SK-N-SH treated with all-trans-retinoic acid at 6 μM for 48 hours (cell line): ENCODE results near the gene UBASH3A.

Experiments
- ATAC-seq: fragments of 200-7000 bp; cut with Tn5 transposase; 3 replicates; pipeline ENCODE4 v1.9.1; 2020; ENCODE audit warnings: mild to moderate bottlenecking, moderate library complexity
- BACH2 ChIP-seq: fragments of 250-450 bp; sonication (Bioruptor Pico); IDR thresholded peaks from 2 replicates; pipeline ENCODE4 v1.9.0; 2021; ENCODE audit warnings: mild to moderate bottlenecking, borderline replicate concordance
- CREB5 ChIP-seq: fragments of 250-450 bp; sonication (Bioruptor Pico); IDR thresholded peaks from 2 replicates; pipeline ENCODE4 v1.5.1; 2020; ENCODE audit warnings: low read depth, mild to moderate bottlenecking, moderate library complexity
- CSRNP3 ChIP-seq: fragments of 250-450 bp; sonication (Bioruptor Pico); IDR thresholded peaks from 2 replicates; pipeline ENCODE4 v1.5.1; 2021; ENCODE audit warnings: mild to moderate bottlenecking, moderate library complexity
- ESRRG ChIP-seq: fragments of 250-450 bp; sonication (Bioruptor Pico); IDR thresholded peaks from 2 replicates; pipeline ENCODE4 v1.6.1; 2021; ENCODE audit warnings: mild to moderate bottlenecking
- ISL1 ChIP-seq: fragments of 250-450 bp; sonication (Bioruptor Pico); IDR thresholded peaks from 2 replicates; pipeline ENCODE4 v2.1.2; 2022; ENCODE audit warnings: mild to moderate bottlenecking, moderate library complexity
- OSR1 ChIP-seq: fragments of 250-450 bp; sonication (Bioruptor Pico); IDR thresholded peaks from 2 replicates; pipeline ENCODE4 v1.8.0; 2022; ENCODE audit warnings: moderate library complexity, mild to moderate bottlenecking, inconsistent platforms
- PATZ1 ChIP-seq: fragments of 250-450 bp; sonication (Bioruptor Pico); IDR thresholded peaks from 2 replicates; pipeline ENCODE4 v1.8.0; 2020; ENCODE audit warnings: mild to moderate bottlenecking, moderate library complexity, borderline replicate concordance
- POU6F1 ChIP-seq: fragments of 250-450 bp; sonication (Bioruptor Pico); IDR thresholded peaks from 2 replicates; pipeline ENCODE4 v1.8.0; 2021; ENCODE audit warnings: low read depth, mild to moderate bottlenecking, moderate library complexity, borderline replicate concordance
- PPARA ChIP-seq: fragments of 250-450 bp; sonication (Bioruptor Pico); IDR thresholded peaks from 2 replicates; pipeline ENCODE4 v1.5.0; 2020; ENCODE audit warnings: mild to moderate bottlenecking, borderline replicate concordance
- RARB ChIP-seq: fragments of 250-450 bp; sonication (Bioruptor Pico); IDR thresholded peaks from 2 replicates; pipeline ENCODE4 v1.8.0; 2021; ENCODE audit warnings: mild to moderate bottlenecking, moderate library complexity
- TCF4 ChIP-seq: fragments of 250-450 bp; sonication (Bioruptor Pico); IDR thresholded peaks from 2 replicates; pipeline ENCODE4 v1.8.0; 2021; ENCODE audit warnings: mild to moderate bottlenecking, moderate library complexity, borderline replicate concordance
- TOX ChIP-seq: fragments of 250-450 bp; sonication (Bioruptor Pico); IDR thresholded peaks from 2 replicates; pipeline ENCODE4 v1.8.0; 2021; ENCODE audit warnings: mild to moderate bottlenecking, moderate library complexity, borderline replicate concordance
- TSHZ2 ChIP-seq: fragments of 250-450 bp; sonication (Bioruptor Pico); IDR thresholded peaks from 2 replicates; pipeline ENCODE4 v1.5.0; 2020; ENCODE audit warnings: mild to moderate bottlenecking, moderate library complexity
- ZFP3 ChIP-seq: fragments of 250-450 bp; sonication (Bioruptor Pico); IDR thresholded peaks from 2 replicates; pipeline ENCODE4 v1.5.0; 2020; ENCODE audit warnings: mild to moderate bottlenecking, moderate library complexity
- ZFP30 ChIP-seq: fragments of 450-650 bp; formaldehyde crosslinking; IDR thresholded peaks from 2 replicates; pipeline ENCODE4 v1.5.0; 2022; ENCODE audit warnings: mild to moderate bottlenecking, moderate library complexity
- ZNF565 ChIP-seq: fragments of 450-650 bp; formaldehyde crosslinking; conservative IDR thresholded peaks from 2 replicates; pipeline ENCODE4 v1.5.0; 2020; ENCODE audit warnings: low read depth, mild to moderate bottlenecking, moderate library complexity
- ZNF70 ChIP-seq: fragments of 450-650 bp; formaldehyde crosslinking; IDR thresholded peaks from 2 replicates; pipeline ENCODE4 v1.5.0; 2020; ENCODE audit warnings: mild to moderate bottlenecking, moderate library complexity
- ZNF8 ChIP-seq: fragments of 450-650 bp; formaldehyde crosslinking; IDR thresholded peaks from 2 replicates; pipeline ENCODE4 v1.5.0; 2020; ENCODE audit warnings: mild to moderate bottlenecking, moderate library complexity

Gene UBASH3A

GRCh38 chr21:42448686-42449085, 45.0 kb downstream of the UBASH3A start:
- TF ChIP-seq RARB (CRISPR knock-in tag) (no peak), OSR1 (CRISPR knock-in tag) (no peak), ISL1 (CRISPR knock-in tag) (no peak), CSRNP3 (CRISPR knock-in tag) (no peak), PPARA (CRISPR knock-in tag) (no peak), ZNF565 (no peak)
- no peak for ATAC-seq

GRCh38 chr21:42451941-42452340, 48.2 kb downstream of the UBASH3A start:
- no peak for ATAC-seq
- no peak for TF ChIP-seq PATZ1
- TF ChIP-seq ZFP30 (CRISPR knock-in tag): no peak
- no peak for TF ChIP-seq TCF4 (CRISPR knock-in tag)
- no peak for TF ChIP-seq PPARA (CRISPR knock-in tag)
- TF ChIP-seq TSHZ2 (CRISPR knock-in tag): no peak
- TF ChIP-seq OSR1 (CRISPR knock-in tag): no peak
- TF ChIP-seq CREB5 (CRISPR knock-in tag): no peak
- TF ChIP-seq ZNF565: no peak
- TF ChIP-seq TOX: no peak
- no peak for TF ChIP-seq ZNF8 (CRISPR knock-in tag)

GRCh38 chr21:42452401-42453223, 48.9 kb downstream of the UBASH3A start:
- no peak for ATAC-seq
- TF ChIP-seq BACH2: no peak
- no peak for TF ChIP-seq POU6F1 (CRISPR knock-in tag)
- no peak for TF ChIP-seq RARB (CRISPR knock-in tag)
- no peak for TF ChIP-seq ZNF70 (CRISPR knock-in tag)
- no peak for TF ChIP-seq ZFP3 (CRISPR knock-in tag)
- no peak for TF ChIP-seq PPARA (CRISPR knock-in tag)
- TF ChIP-seq ZFP30 (CRISPR knock-in tag): no peak
- TF ChIP-seq ISL1 (CRISPR knock-in tag): no peak
- TF ChIP-seq ESRRG (CRISPR knock-in tag): no peak
- no peak for TF ChIP-seq CSRNP3 (CRISPR knock-in tag)
- no peak for TF ChIP-seq TSHZ2 (CRISPR knock-in tag)
